WTC11 (cell line): ENCODE data around the gene MN1.

Experiments used
- AR ChIP-seq: fragments of 250-450 bp; sonication (Bioruptor Pico); IDR thresholded peaks from 2 replicates; pipeline ENCODE4 v1.9.0; 2021; ENCODE audit warnings: mild to moderate bottlenecking
- CBFB ChIP-seq: sonication (generic); formaldehyde crosslinking; IDR thresholded peaks from 2 replicates; pipeline ENCODE4 v1.8.1; 2022; ENCODE audit warnings: mild to moderate bottlenecking, low read depth, missing genetic modification reagents
- CTCF ChIP-seq: fragments of 200-600 bp; IDR thresholded peaks from 2 replicates; pipeline ENCODE4 v1.8.0; 2022; ENCODE audit warnings: antibody characterized with exemption
- ESRRA ChIP-seq: sonication (generic); formaldehyde crosslinking; IDR thresholded peaks from 2 replicates; pipeline ENCODE4 v1.8.1; 2022; ENCODE audit warnings: mild to moderate bottlenecking, missing genetic modification reagents, borderline replicate concordance
- GABPB1 ChIP-seq: sonication (generic); formaldehyde crosslinking; IDR thresholded peaks from 2 replicates; pipeline ENCODE4 v1.8.1; 2023; ENCODE audit warnings: mild to moderate bottlenecking, missing genetic modification reagents
- GRHL2 ChIP-seq: fragments of 250-450 bp; sonication (Bioruptor Pico); IDR thresholded peaks from 2 replicates; pipeline ENCODE4 v1.8.0; 2022; ENCODE audit warnings: mild to moderate bottlenecking, moderate library complexity; ENCODE audit not compliant: insufficient replicate concordance, severe bottlenecking
- HMGXB4 ChIP-seq: sonication (generic); formaldehyde crosslinking; IDR thresholded peaks from 2 replicates; pipeline ENCODE4 v1.8.1; 2023; ENCODE audit warnings: mild to moderate bottlenecking, moderate library complexity, missing genetic modification reagents
- NFE2L1 ChIP-seq: sonication (generic); formaldehyde crosslinking; IDR thresholded peaks from 2 replicates; pipeline ENCODE4 v1.8.1; 2023; ENCODE audit warnings: missing genetic modification reagents
- PRRX2 ChIP-seq: fragments of 250-450 bp; sonication (Bioruptor Pico); IDR thresholded peaks from 2 replicates; pipeline ENCODE4 v1.8.0; 2021; ENCODE audit warnings: mild to moderate bottlenecking
- RELA ChIP-seq: sonication (generic); formaldehyde crosslinking; IDR thresholded peaks from 2 replicates; pipeline ENCODE4 v1.8.1; 2022; ENCODE audit warnings: missing genetic modification reagents, mild to moderate bottlenecking, borderline replicate concordance
- TP53 ChIP-seq: sonication (generic); formaldehyde crosslinking; IDR thresholded peaks from 2 replicates; pipeline ENCODE4 v1.8.1; 2023; ENCODE audit warnings: mild to moderate bottlenecking, missing genetic modification reagents
- USF1 ChIP-seq: sonication (generic); formaldehyde crosslinking; IDR thresholded peaks from 2 replicates; pipeline ENCODE4 v1.8.0; 2022; ENCODE audit warnings: mild to moderate bottlenecking, missing genetic modification reagents
- ZNF219 ChIP-seq: sonication (generic); formaldehyde crosslinking; IDR thresholded peaks from 2 replicates; pipeline ENCODE4 v1.8.0; 2023; ENCODE audit warnings: missing genetic modification reagents, mild to moderate bottlenecking, borderline replicate concordance

- TF ChIP-seq AR (CRISPR knock-in tag) (no peak), GABPB1 (CRISPR knock-in tag) (no peak), CTCF (no peak), PRRX2 (no peak), ESRRA (CRISPR knock-in tag) (no peak), USF1 (CRISPR knock-in tag) (no peak), RELA (CRISPR knock-in tag) (no peak), HMGXB4 (CRISPR knock-in tag) (no peak), CBFB (CRISPR knock-in tag) (no peak), GRHL2 (CRISPR knock-in tag) (no peak), TP53 (CRISPR knock-in tag) (no peak), ZNF219 (CRISPR knock-in tag) (no peak), NFE2L1 (CRISPR knock-in tag) (no peak)
These were observed 69.2 kb downstream of the MN1 start for GRCh38 chr22:27732391-27732790.
